BLaER1 treated with 17β-estradiol and CSF1 and Interleukin-3, amounts not matched to agents 10 nM and 100 nM (cell line): ENCODE data around the gene OR2AT4.

Experiments
- H3K27ac ChIP-seq, 11 experiments: shearing (Covaris generic); formaldehyde crosslinking; 2 replicates each; pipeline ENCODE4 v1.8.1; 2022
- H3K27me3 ChIP-seq, 11 experiments: shearing (Covaris generic); formaldehyde crosslinking; 2 replicates each; pipeline ENCODE4 v1.8.1; 2022
- H3K36me3 ChIP-seq, 11 experiments: shearing (Covaris generic); formaldehyde crosslinking; 2 replicates each; pipeline ENCODE4 v1.8.1; 2022
- H3K4me1 ChIP-seq, 10 experiments: shearing (Covaris generic); formaldehyde crosslinking; 2 replicates each; pipeline ENCODE4 v1.8.1; 2022
- H3K4me2 ChIP-seq, 11 experiments: shearing (Covaris generic); formaldehyde crosslinking; 2 replicates each; pipeline ENCODE4 v1.8.1; 2022
- H3K4me3 ChIP-seq, 10 experiments: shearing (Covaris generic); formaldehyde crosslinking; 2 replicates each; pipeline ENCODE4 v1.8.1; 2022
- H3K9ac ChIP-seq, 11 experiments: shearing (Covaris generic); formaldehyde crosslinking; 2 replicates each; pipeline ENCODE4 v1.8.1; 2022
- H3K9me3 ChIP-seq, 11 experiments: shearing (Covaris generic); formaldehyde crosslinking; replicated peaks in 1 of 11; 2 replicates each; pipeline ENCODE4 v1.8.1; 2022
- H4K20me1 ChIP-seq, 11 experiments: shearing (Covaris generic); formaldehyde crosslinking; 2 replicates each; pipeline ENCODE4 v1.8.1; 2022
- Cebpa-rat ChIP-seq, 11 experiments: shearing (Covaris generic); IDR thresholded peaks; 2 replicates each; pipeline ENCODE4 v1.8.1; 2022

OR2AT4 gene

DNA sequence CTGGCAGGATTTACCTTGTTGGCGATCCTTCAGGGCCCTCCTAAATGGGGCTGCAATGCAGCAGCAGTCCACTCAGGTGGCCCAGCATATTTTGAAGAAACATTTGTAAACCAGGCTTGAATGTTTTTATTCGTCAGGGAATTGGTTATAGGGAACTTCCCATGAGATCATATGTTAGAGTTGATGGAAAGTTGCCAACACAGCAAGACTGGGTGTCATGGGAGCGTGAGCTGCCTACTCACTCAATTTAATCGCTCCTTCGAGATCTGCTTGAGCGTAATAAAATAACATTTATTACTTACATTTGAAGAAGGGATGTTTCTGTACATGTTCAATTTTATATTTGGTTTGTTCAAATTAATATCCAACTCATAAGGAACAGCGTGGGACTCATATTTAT, 19.4 kb downstream of the OR2AT4 start:
- no peak overlapping the region for H3K27ac ChIP-seq

GRCh38 chr11:75076671-75077070, 20.0 kb downstream of the OR2AT4 start:
- no peaks in the 10 kb centered on the region for H3K27me3 ChIP-seq
- no peaks in the 10 kb centered on the region for H4K20me1 ChIP-seq
- peak overlapping the region in 2 of 11 experiments; percentile 28 to 44; a peak in 3 of 22 replicates for H3K4me2 ChIP-seq
- no peak overlapping the region for H3K9ac ChIP-seq
- H3K27ac ChIP-seq: no peak overlapping the region
- no peak overlapping the region for H3K4me3 ChIP-seq
- H3K4me1 ChIP-seq: peaks cover 0 to 15% (median 0%) of the 10 kb centered on the region in 10 experiments; a peak in 2 of 20 replicates
- TF ChIP-seq Cebpa-rat (IDR thresholded peaks at IDR 0.05): no peak
- peaks cover 0 to 5% (median 0%) of the 10 kb centered on the region in 11 experiments; a peak in 2 of 22 replicates for H3K9me3 ChIP-seq
- no peaks in the 10 kb centered on the region for H3K36me3 ChIP-seq

More for the DNA sequence above, 19.4 kb downstream of the OR2AT4 start:
- no peak for TF ChIP-seq Cebpa-rat (IDR thresholded peaks at IDR 0.05)
- no peaks in the 10 kb centered on the region for H3K36me3 ChIP-seq
- no peak overlapping the region for H3K9ac ChIP-seq
- H3K4me3 ChIP-seq: no peak overlapping the region
- H4K20me1 ChIP-seq: no peaks in the 10 kb centered on the region
- H3K27me3 ChIP-seq: no peaks in the 10 kb centered on the region
- H3K4me2 ChIP-seq: peak overlapping the region in 2 of 11 experiments; percentile 28 to 44; a peak in 3 of 22 replicates
- H3K4me1 ChIP-seq: peaks cover 0 to 15% (median 0%) of the 10 kb centered on the region in 10 experiments; a peak in 2 of 20 replicates
- H3K9me3 ChIP-seq: peaks cover 0 to 5% (median 0%) of the 10 kb centered on the region in 11 experiments; a peak in 2 of 22 replicates

DNA sequence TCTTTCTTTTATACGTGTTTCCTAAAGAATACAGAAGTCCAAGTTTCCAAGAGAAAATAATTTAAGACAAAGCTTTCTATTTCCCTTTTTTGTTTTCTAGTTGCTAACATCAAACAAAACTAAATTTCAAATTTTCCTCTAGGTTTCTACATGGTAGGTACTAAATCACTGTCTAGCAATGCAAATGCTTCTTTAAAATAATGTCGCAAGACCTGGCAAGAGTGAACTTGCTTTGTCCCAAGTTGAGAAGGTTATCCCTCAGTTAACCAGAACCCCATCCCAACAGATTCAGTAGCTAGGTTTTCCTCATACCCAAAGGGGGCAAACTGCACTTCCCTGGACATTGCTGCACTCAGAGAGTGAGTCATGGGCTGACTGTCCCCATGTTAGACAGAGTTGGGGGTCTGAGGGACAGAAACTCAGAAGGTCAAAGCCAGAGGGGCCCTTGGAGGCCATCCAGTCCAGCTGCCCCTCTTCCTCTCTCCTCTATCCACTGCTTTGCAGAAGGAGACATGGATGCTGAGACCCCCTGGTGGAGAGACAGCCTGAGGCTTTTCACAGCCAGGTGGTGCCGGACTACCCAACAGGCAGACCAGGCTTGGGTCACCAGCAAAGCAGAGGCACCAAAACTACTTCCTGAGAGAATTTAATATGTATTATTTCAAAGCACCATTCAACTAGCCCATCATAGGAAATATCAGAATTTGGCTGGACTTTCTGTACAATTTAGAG, 23.1 kb downstream of the OR2AT4 start:
- H3K27ac ChIP-seq: no peak overlapping the region
- H3K4me2 ChIP-seq: no peak overlapping the region
- H3K9ac ChIP-seq: no peak overlapping the region

DNA sequence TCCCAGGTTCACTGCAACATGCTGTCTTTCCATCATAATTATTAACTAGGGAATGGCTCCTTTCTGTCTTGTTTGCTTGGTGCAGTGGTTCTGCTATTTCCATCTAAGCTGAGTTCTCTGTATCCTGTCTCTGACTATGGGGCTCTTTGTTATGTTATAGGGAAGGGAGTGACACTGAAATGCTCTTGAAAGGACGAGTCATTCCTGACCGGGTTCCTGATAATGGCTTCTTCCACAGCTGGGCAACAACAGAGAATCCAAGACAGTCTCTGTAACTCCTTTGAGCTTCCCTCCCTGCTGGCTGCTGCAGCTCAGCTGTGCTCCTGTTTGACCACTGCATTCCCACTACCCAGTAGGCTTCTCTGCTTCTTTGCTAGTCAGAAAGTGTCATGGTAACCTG, 24.1 kb downstream of the OR2AT4 start:
- H3K4me3 ChIP-seq: no peak overlapping the region
- no peak overlapping the region for H3K4me2 ChIP-seq
- H3K27me3 ChIP-seq: no peaks in the 10 kb centered on the region
- H3K9ac ChIP-seq: no peak overlapping the region
- no peak overlapping the region for H3K27ac ChIP-seq
- peaks cover 0 to 15% (median 0%) of the 10 kb centered on the region in 10 experiments; a peak in 2 of 20 replicates for H3K4me1 ChIP-seq
- TF ChIP-seq Cebpa-rat (IDR thresholded peaks at IDR 0.05): no peak
- H3K36me3 ChIP-seq: no peaks in the 10 kb centered on the region
- H3K9me3 ChIP-seq: 0 out of 22 replicates have a peak, but pooled peaks cover 0 to 6% (median 0%) of the 10 kb centered on the region in 11 experiments
- no peaks in the 10 kb centered on the region for H4K20me1 ChIP-seq

More for the DNA sequence above, 23.1 kb downstream of the OR2AT4 start:
- H3K4me3 ChIP-seq: no peak overlapping the region
- no peaks in the 10 kb centered on the region for H3K36me3 ChIP-seq
- 0 out of 22 replicates have a peak, but pooled peaks of 1 of the 11 experiments have one; percentile 24 for TF ChIP-seq Cebpa-rat (IDR thresholded peaks at IDR 0.05)
- peaks cover 0 to 15% (median 0%) of the 10 kb centered on the region in 10 experiments; a peak in 2 of 20 replicates for H3K4me1 ChIP-seq
- H3K9me3 ChIP-seq: 0 out of 22 replicates have a peak, but pooled peaks cover 0 to 1% (median 0%) of the 10 kb centered on the region in 11 experiments
- H4K20me1 ChIP-seq: no peaks in the 10 kb centered on the region
- H3K27me3 ChIP-seq: no peaks in the 10 kb centered on the region

- no peaks in the 10 kb centered on the region for H3K4me1 ChIP-seq
- H3K9ac ChIP-seq: no peak overlapping the region
- no peak for TF ChIP-seq Cebpa-rat (IDR thresholded peaks at IDR 0.05)
- no peak overlapping the region for H3K27ac ChIP-seq
- H3K27me3 ChIP-seq: no peaks in the 10 kb centered on the region
- H4K20me1 ChIP-seq: no peaks in the 10 kb centered on the region
- no peak overlapping the region for H3K4me3 ChIP-seq
- no peak overlapping the region for H3K4me2 ChIP-seq
- H3K36me3 ChIP-seq: no peaks in the 10 kb centered on the region
- H3K9me3 ChIP-seq: 0 out of 22 replicates have a peak, but pooled peaks cover 0 to 6% (median 0%) of the 10 kb centered on the region in 11 experiments
Measured at GRCh38 chr11:75069473-75069872, 27.2 kb downstream of the OR2AT4 start.

GRCh38 chr11:75068993-75069392, 27.7 kb downstream of the OR2AT4 start:
- no peak overlapping the region for H3K4me3 ChIP-seq
- H3K36me3 ChIP-seq: no peaks in the 10 kb centered on the region
- no peak overlapping the region for H3K9ac ChIP-seq
- no peaks in the 10 kb centered on the region for H3K4me1 ChIP-seq
- H3K27me3 ChIP-seq: no peaks in the 10 kb centered on the region
- H3K27ac ChIP-seq: no peak overlapping the region
- no peaks in the 10 kb centered on the region for H4K20me1 ChIP-seq
- H3K9me3 ChIP-seq: 0 out of 22 replicates have a peak, but pooled peaks cover 0 to 6% (median 0%) of the 10 kb centered on the region in 11 experiments
- H3K4me2 ChIP-seq: no peak overlapping the region
- no peak for TF ChIP-seq Cebpa-rat (IDR thresholded peaks at IDR 0.05)

DNA sequence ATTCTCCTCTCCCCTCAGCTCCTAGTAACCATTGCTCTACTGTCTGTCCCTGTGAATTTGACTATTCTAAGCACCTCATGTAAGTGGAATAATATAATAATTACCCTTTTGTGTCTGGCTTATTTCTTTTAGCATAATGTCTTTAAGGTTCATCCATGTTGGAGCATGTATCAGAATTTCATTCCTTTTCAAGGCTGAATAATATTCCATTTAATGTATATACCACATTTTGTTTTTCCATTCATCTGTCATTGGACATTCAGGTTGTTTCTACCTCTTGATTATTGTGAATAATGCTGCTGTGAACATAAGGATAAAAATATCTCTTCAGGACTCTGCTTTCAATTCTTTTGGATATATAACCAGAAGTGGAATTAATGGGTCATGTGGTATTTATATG, 28.1 kb downstream of the OR2AT4 start:
- H3K36me3 ChIP-seq: no peaks in the 10 kb centered on the region
- H3K27me3 ChIP-seq: no peaks in the 10 kb centered on the region
- no peaks in the 10 kb centered on the region for H3K4me1 ChIP-seq
- H3K9ac ChIP-seq: no peak overlapping the region
- no peak overlapping the region for H3K4me2 ChIP-seq
- 0 out of 22 replicates have a peak, but pooled peaks cover 0 to 6% (median 0%) of the 10 kb centered on the region in 11 experiments for H3K9me3 ChIP-seq
- no peak for TF ChIP-seq Cebpa-rat (IDR thresholded peaks at IDR 0.05)
- no peak overlapping the region for H3K4me3 ChIP-seq
- no peaks in the 10 kb centered on the region for H4K20me1 ChIP-seq
- H3K27ac ChIP-seq: no peak overlapping the region

DNA sequence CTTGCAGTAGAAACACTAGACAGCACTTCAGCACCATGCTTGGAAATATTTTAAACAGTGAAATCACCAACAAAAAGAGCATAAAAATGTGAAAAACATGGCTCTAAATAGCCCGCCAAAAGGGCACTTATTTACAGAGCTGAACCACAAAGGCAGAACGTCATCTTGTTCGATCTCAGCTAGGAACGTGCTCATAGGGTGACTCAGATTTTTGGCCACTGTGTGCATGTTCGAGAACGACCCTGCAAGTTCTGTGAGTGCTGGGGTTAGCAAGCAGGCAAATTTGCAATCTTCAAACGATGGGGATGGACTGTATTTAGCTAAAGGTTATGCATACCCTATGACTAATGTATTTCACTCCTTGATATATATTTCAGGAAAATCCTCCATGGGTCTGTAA, 30.6 kb downstream of the OR2AT4 start:
- Histone ChIP-seq H3K27me3 (no peaks in the 10 kb centered on the region), H3K4me2 (no peak overlapping the region), H3K9me3 (0 out of 22 replicates have a peak, but pooled peaks cover 0 to 6% (median 0%) of the 10 kb centered on the region in 11 experiments), H3K4me1 (no peaks in the 10 kb centered on the region), H3K27ac (no peak overlapping the region), H3K36me3 (no peaks in the 10 kb centered on the region), H3K4me3 (no peak overlapping the region), H4K20me1 (no peaks in the 10 kb centered on the region), H3K9ac (no peak overlapping the region)
- no peak for TF ChIP-seq Cebpa-rat (IDR thresholded peaks at IDR 0.05)

GRCh38 chr11:75063741-75064314, 32.8 kb downstream of the OR2AT4 start:
- TF ChIP-seq Cebpa-rat (IDR thresholded peaks at IDR 0.05): no peak
- Histone ChIP-seq H3K27ac (no peak overlapping the region), H3K9me3 (0 out of 22 replicates have a peak, but pooled peaks cover 0 to 6% (median 0%) of the 10 kb centered on the region in 11 experiments), H3K4me1 (no peaks in the 10 kb centered on the region), H3K4me2 (no peak overlapping the region), H3K9ac (no peak overlapping the region), H3K36me3 (no peaks in the 10 kb centered on the region), H3K4me3 (no peak overlapping the region), H3K27me3 (no peaks in the 10 kb centered on the region), H4K20me1 (no peaks in the 10 kb centered on the region)
